Neutrophil (primary cell): ENCODE data around the gene PHACTR4.

Experiments
- H3K27ac ChIP-seq: fragments of 200-600 bp; sonication (generic); 2 replicates; pipeline ENCODE4 v1.5.1; 2016; ENCODE audit warnings: mild to moderate bottlenecking, moderate library complexity
- H3K27me3 ChIP-seq: fragments of 200-600 bp; sonication (generic); 2 replicates; pipeline ENCODE4 v1.6.0; 2016; ENCODE audit warnings: mild to moderate bottlenecking
- H3K36me3 ChIP-seq: fragments of 200-600 bp; sonication (generic); 2 replicates; pipeline ENCODE4 v1.5.1; 2017
- H3K4me1 ChIP-seq, 2 experiments: fragments of 200-600 bp in 1 of 2; sonication (generic) in 1 of 2; 1 replicate in 1 of 2; 2 replicates in 1 of 2; pipeline versions ENCODE4 v1.5.1 to v1.6.1; 2013 to 2016; ENCODE audit warnings: low read depth in 1 of 2, low read length in 1 of 2, mild to moderate bottlenecking in 1 of 2, moderate library complexity in 1 of 2; ENCODE audit not compliant: control insufficient read depth in 1 of 2, insufficient read depth in 1 of 2
- H3K4me3 ChIP-seq, 2 experiments: fragments of 200-600 bp in 1 of 2; sonication (generic) in 1 of 2; 1 replicate in 1 of 2; 2 replicates in 1 of 2; pipeline ENCODE4 v1.5.1; 2013 to 2016; ENCODE audit warnings: low read depth in 1 of 2, low read length in 1 of 2, mild to moderate bottlenecking in 1 of 2, moderate library complexity in 1 of 2
- H3K9me3 ChIP-seq: fragments of 200-600 bp; sonication (generic); 2 replicates; pipeline ENCODE4 v1.5.1; 2016
- CTCF ChIP-seq: fragments of 200-600 bp; sonication (generic); IDR thresholded peaks from 2 replicates; pipeline ENCODE4 v1.5.1; 2016; ENCODE audit warnings: antibody characterized with exemption

The PHACTR4 gene

DNA sequence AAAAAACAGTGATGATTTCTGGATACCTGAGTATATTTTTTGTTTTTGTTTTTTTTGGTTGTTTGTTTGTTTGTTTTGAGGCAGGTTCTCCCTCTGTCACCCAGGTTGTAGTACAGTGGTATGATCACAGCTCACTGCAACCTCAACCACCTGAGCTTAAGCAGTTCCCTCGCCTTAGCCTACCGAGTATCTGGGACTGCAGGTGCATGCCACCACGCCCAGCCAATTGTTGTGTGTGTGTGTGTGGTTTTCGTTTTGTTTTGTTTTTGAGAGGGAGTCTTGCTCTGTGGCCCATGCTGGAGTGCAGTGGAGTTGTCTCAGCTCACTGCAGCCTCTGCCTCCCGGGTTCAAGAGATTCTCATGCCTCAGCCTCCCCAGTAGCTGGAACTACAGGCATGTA lies 81.0 kb downstream of the PHACTR4 start:
- H3K4me1 ChIP-seq = peaks cover 0 to 7% of the 10 kb centered on the region in 2 experiments
- TF ChIP-seq CTCF = no peak

GRCh38 chr1:28451011-28451410 lies 81.5 kb downstream of the PHACTR4 start:
- Histone ChIP-seq H3K36me3 (no peaks in the 10 kb centered on the region), H3K27ac (no peak overlapping the region), H3K27me3 (no peaks in the 10 kb centered on the region), H3K4me3 (no peak overlapping the region), H3K4me1 (peaks cover 0 to 7% of the 10 kb centered on the region in 2 experiments), H3K9me3 (no peaks in the 10 kb centered on the region)
- no peak for TF ChIP-seq CTCF

More for the DNA sequence above, 81.0 kb downstream of the PHACTR4 start:
- H3K4me3 ChIP-seq = no peak overlapping the region
- H3K9me3 ChIP-seq = no peaks in the 10 kb centered on the region
- no peak overlapping the region for H3K27ac ChIP-seq
- H3K36me3 ChIP-seq = no peaks in the 10 kb centered on the region
- no peaks in the 10 kb centered on the region for H3K27me3 ChIP-seq

DNA sequence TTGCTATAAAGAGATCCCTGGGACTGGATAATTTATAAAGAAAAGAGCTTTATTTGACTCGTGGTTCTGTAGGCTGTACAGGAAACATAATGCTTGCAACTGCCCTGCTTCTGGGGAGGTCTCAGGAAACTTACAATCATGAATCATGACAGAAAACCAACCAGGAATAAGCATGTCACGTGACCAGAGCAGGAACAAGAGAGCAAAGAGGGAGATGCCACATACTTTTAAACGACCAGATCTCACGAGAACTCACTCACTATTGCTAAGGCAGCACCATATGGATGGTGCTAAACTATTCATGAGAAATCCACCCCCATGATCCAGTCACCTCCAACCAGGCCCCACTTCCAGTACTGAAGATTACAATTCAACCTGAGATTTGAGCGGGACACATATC lies 86.5 kb downstream of the PHACTR4 start:
- Histone ChIP-seq H3K36me3 (peaks cover 5% of the 10 kb centered on the region), H3K9me3 (no peaks in the 10 kb centered on the region), H3K27me3 (no peaks in the 10 kb centered on the region), H3K4me1 (peaks cover 8 to 10% of the 10 kb centered on the region in 2 experiments), H3K4me3 (no peak overlapping the region), H3K27ac (no peak overlapping the region)
- TF ChIP-seq CTCF = no peak

DNA sequence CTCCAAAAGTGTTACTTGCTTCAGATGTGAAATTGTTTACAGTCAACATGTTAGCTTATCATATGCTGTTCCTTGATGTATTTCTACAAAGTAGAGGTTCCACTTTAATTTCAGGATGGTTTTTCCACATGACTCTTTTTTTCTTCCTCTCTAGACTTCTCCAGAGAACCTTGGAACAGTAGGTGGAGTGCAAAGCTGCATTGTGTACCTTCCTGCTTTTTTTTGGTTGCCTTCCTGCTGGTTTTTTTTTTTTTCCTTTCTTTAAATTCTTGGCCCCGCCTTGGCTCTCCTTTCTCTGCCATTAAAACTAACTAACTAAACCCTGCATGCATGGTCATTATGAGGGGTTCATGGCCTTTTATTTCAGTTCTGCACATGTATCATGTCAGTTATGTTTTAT lies 88.1 kb downstream of the PHACTR4 start:
- H3K27me3 ChIP-seq = no peaks in the 10 kb centered on the region
- H3K27ac ChIP-seq = no peak overlapping the region

GRCh38 chr1:28458237-28459228 lies 89.0 kb downstream of the PHACTR4 start:
- Histone ChIP-seq H3K9me3 (no peaks in the 10 kb centered on the region), H3K27ac (no peak overlapping the region), H3K4me1 (peaks cover 8 to 10% of the 10 kb centered on the region in 2 experiments), H3K4me3 (no peak overlapping the region), H3K36me3 (peaks cover 18% of the 10 kb centered on the region), H3K27me3 (no peaks in the 10 kb centered on the region)
- TF ChIP-seq CTCF = no peak

More for the DNA sequence above, 88.1 kb downstream of the PHACTR4 start:
- no peak for TF ChIP-seq CTCF
- Histone ChIP-seq H3K4me1 (peaks cover 8 to 10% of the 10 kb centered on the region in 2 experiments), H3K9me3 (no peaks in the 10 kb centered on the region), H3K36me3 (peaks cover 11% of the 10 kb centered on the region), H3K4me3 (no peak overlapping the region)
